ENCODE data around the gene TNFRSF13B.

GRCh38 chr17:16948587-16949376 lies 23.1 kb downstream of the TNFRSF13B start:
- TF ChIP-seq GATA2 (IDR thresholded peaks at IDR 0.05; ENCODE audit: low read depth, low read length) (no peak), GATA3 (IDR thresholded peaks at IDR 0.05; ENCODE audit: low read depth, low read length) (no peak)
